SK-MEL-5 (cell line): ENCODE measurements around the gene ACOT7. TPM values are rescaled to one million over a fixed set of nuclear protein-coding genes. Genes with fewer than 3 reads are reported as not detected.
"Not testable (repeated sequence)": the region's sequence is repeated elsewhere in the genome, so short reads cannot be mapped to it uniquely, and the experiment has no call there.

Experiments
- DNase-seq: peaks from one replicate; pipeline ENCODE4 v3.0.0-alpha.2; 2016; ENCODE audit warnings: low read depth, low spot score
- in situ Hi-C: cut with HindIII; loops from 2 replicates; pipeline ENCODE4 v1.10.0; 2016; ENCODE audit warnings: low sequenced_read_pairs, high pct_unique_total_duplicates, low pct_unique_long_range_greater_than_20kb
- total RNA-seq: library from RNA; depleted of rRNA; stranded (reverse); fragments of >200 nt; shearing (Covaris generic); gene quantifications from 2 replicates; pipeline ENCODE4 v1.2.3, GENCODE V29; 2014

The ACOT7 gene
- total RNA-seq, 1 experiment from 2014 or later, result 125 TPM

GRCh38 chr1:6310116-6310848 is 83.3 kb downstream of the ACOT7 start:
- in situ Hi-C loops, result no loop called here
- no peak for DNase-seq

- DNase-seq, result no peak
- in situ Hi-C loops, result no loop called here
These were observed 84.0 kb downstream of the ACOT7 start for GRCh38 chr1:6309564-6309963.

- in situ Hi-C loops, result no loop called here
- DNase-seq, result no peak
These were observed 85.1 kb downstream of the ACOT7 start for GRCh38 chr1:6308449-6308848.

GRCh38 chr1:6307682-6308081 is 85.9 kb downstream of the ACOT7 start:
- DNase-seq, in situ Hi-C loops: not testable (repeated sequence)

GRCh38 chr1:6307099-6307498 is 86.5 kb downstream of the ACOT7 start:
- in situ Hi-C loops, result no loop called here
- no peak for DNase-seq

- DNase-seq, result no peak
- in situ Hi-C loops, result no loop called here
These were observed 90.1 kb downstream of the ACOT7 start for GRCh38 chr1:6303397-6304012.

GRCh38 chr1:6302568-6302967 is 91.0 kb downstream of the ACOT7 start:
- DNase-seq, result no peak
- in situ Hi-C loops, result no loop called here

- no peak for DNase-seq
- in situ Hi-C loops, result no loop called here
These were observed 92.0 kb downstream of the ACOT7 start for GRCh38 chr1:6301526-6301925.

- DNase-seq, result no peak
- in situ Hi-C loops, result no loop called here
These were observed 93.1 kb downstream of the ACOT7 start for GRCh38 chr1:6300342-6301048.

- in situ Hi-C loops, result no loop called here
- no peak for DNase-seq
These were observed 93.9 kb downstream of the ACOT7 start for GRCh38 chr1:6299557-6300165.

- in situ Hi-C loops, result no loop called here
- DNase-seq, result no peak
These were observed 94.6 kb downstream of the ACOT7 start for GRCh38 chr1:6298940-6299465.

- no peak for DNase-seq
- in situ Hi-C loops, result no loop called here
These were observed 95.0 kb downstream of the ACOT7 start for GRCh38 chr1:6298530-6298929.

- no peak for DNase-seq
- in situ Hi-C loops, result no loop called here
These were observed 97.7 kb downstream of the ACOT7 start for GRCh38 chr1:6295910-6296309.

- in situ Hi-C loops, result no loop called here
- no peak for DNase-seq
These were observed 98.5 kb downstream of the ACOT7 start for GRCh38 chr1:6294890-6295556.

GRCh38 chr1:6294080-6294889 is 99.3 kb downstream of the ACOT7 start:
- no peak for DNase-seq
- in situ Hi-C loops, result no loop called here

- DNase-seq, result no peak
- in situ Hi-C loops, result no loop called here
These were observed 101.5 kb downstream of the ACOT7 start for GRCh38 chr1:6292102-6292501.

GRCh38 chr1:6288665-6289064 is 104.9 kb downstream of the ACOT7 start:
- in situ Hi-C loops, result no loop called here
- no peak for DNase-seq
